NCI-H774 (cell line): ENCODE data around the gene MDM4.
"Not testable (repeated sequence)": the region's sequence is repeated elsewhere in the genome, so short reads cannot be mapped to it uniquely, and the experiment has no call there.

Experiments used
- DNase-seq: peaks from one replicate; lab custom pipeline; 2025; lab: John Stamatoyannopoulos, UW

Gene MDM4

DNA sequence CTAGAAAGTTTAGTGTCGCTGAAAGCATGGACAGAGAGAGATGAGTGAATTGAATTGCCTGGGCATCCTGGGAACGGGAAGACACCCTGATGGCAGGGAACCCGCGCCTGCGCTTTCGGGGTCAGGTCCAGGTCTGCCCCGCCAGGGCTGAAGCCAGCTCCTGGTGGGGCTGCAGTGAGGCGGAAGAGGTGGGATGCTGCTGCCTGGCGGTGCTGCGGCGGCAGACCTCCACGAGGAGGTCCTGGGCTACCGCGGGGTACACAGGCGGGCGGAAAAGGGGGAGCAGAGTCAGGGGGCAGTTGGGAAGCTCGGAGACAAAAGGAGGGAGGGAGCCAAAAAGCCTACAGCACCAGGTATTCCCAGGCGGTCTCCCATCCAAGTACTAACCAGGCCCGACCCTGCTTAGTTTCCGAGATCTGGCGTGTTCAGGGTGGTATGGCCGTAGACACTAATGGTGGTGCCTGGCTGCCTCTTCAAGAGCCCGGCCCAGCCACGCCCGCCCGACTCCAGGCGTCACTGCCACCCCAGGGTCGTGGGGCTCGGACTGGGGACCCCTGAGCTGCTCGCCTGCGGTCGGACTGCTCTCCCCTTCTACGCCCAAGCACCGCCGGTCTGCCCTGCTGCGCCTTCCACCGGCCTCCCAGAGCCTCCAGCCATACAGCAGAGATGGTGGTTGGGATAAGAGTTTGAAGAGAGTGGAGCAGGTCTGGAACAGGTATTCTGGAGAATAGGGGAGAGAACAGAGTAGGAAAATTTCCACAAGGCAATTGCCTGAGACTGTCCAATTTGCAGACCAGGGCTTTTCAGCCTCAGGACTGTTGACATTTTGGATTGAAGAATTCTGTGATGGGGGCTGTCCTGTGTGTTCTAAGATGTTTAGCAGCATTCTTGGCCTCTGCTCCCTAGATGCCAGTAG is 46.1 kb downstream of the MDM4 start:
- DNase-seq, result no peak

GRCh38 chr1:204563307-204563706 is 47.1 kb downstream of the MDM4 start:
- DNase-seq, result no peak

- no peak for DNase-seq
Observed at GRCh38 chr1:204563780-204564179, 47.6 kb downstream of the MDM4 start.

DNA sequence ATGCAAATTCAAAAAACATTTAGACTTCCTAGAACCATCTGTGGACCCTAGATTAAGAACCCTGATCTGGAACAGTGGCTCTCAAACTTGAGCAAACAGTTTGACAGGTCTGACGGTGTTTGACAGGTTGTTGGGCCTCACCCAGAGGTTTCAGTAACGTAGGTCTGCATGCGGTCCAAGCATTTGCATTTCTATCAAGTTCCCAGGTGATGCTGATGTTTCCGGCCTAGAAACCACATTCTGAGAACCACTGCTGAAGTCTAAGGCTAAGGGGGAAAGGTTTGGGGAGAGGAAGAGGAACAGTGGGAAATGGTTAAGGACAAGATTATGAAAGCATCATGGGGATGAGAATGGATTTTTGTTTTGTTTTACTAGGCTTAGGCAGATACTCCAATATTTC is 48.6 kb downstream of the MDM4 start:
- DNase-seq, result no peak

DNA sequence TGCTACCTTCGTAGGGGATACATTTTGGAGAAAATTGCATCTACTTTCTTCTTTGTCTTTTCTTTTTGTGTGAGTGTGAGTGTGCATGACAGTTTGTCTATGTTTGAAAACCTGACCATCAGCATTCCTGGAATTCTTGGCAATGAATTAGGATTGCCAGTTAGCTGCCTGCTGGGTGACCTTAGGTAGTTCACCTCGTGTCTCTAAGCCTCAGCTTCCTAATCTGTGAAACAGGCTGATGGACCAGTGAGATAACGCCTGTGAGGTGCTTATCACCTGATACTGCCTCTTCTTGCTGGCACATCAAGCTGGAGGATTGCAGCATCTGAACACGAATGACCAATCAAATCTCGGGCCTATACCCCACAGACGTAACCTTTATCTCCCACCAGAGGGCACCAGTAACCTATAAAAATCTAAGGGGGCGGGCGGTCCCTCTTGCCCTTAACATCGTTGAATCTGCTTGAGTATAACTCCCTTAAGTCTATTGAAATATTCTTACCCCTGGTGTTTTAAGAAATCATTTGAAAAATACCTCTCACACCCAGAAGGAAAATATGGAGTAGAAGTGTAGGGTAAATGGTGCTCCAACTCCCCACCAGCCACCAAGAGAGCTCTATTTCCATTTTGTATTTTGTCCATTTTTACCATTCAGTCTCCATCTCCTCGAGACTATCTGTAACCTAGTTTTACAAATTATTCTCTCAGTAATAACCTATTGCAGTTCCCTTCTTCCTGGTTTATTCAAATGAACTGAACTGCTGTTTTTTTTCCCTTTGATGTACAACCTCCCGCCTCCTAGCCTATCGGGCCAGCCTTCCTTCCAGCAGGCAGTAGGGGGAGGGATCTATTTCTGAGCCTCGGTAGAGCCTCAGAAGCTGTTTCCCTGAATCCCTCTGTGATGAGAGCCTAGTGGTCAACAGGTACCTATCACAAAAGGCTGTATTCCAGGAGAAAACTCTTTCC is 49.7 kb downstream of the MDM4 start:
- peak; percentile 73 for DNase-seq

DNA sequence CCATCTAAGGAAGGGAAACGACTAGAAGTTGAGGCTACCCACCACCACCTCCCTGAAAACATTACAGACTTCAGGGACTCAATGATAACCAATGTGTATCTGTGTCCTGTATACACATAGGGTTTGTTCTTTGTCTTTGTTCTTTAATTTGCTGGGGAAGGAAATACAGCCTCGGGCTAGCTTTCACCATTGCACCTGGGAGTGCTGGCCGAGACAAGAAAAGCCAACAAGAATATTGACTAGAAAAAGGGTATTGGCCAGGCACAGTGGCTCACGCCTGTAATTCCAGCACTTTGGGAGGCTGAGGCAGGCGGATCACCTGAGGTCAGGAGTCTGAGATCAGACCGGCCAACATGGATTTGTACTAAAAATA is 50.4 kb downstream of the MDM4 start:
- DNase-seq, result no peak

DNA sequence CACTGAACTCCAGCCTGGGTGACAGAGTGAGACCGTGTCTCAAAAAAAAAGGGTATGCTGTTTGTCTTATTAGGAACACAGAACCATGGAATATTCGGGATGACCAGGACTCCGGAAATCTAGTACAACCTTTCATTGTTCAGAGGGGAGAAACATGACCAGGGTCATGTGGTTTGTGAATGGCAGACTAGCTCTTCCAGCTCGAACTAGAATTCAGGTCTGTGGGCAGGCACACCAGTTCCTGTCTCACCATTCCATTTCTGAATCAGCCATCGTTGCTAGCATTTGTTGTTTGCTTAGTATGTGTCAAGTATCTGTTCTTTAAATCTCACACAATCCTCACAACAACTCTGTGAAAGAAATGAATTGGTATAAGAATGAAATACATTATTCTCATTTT is 50.9 kb downstream of the MDM4 start:
- no peak for DNase-seq

- no peak for DNase-seq
Observed at GRCh38 chr1:204568576-204569315, 52.5 kb downstream of the MDM4 start.

DNA sequence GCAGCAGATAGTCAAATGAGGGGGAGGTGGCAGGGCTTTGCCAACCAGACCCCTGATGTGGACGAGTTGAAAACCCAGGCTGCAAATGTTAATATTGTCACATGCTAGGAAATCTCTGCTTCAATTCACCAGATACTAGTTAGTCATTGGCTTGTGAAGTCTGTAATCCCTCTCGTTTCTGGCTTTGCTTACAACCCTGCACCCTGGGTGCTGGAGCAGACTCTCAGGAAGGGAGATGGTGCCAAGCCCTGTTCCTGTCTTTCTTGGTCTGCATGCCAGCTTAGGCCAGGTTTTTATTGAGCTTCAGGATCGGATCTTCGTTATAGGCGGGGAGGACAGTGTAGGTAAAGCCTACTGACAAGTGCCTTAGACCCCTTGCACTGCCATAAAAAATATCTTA is 53.3 kb downstream of the MDM4 start:
- no peak for DNase-seq

- not testable (repeated sequence) for DNase-seq
Observed at GRCh38 chr1:204570021-204570420, 53.8 kb downstream of the MDM4 start.

DNA sequence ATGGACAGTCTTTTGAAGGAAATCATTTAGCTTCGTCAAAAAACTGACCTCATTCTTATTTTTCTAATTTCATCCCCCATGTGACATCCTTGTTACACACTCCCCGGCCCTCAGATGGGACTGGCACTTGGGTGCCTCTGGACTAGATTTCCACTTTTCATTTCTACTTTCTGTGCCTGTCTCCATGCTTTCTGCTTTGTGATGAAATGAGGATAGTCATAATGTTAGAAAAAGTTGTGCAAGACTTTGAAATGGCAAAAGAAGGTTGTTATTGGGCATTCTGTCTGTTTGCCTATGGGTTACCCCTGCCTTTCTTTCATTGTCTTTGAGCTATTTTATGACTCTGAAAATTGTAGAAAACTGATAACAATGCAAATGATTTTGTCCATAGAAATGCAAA is 54.9 kb downstream of the MDM4 start:
- DNase-seq, result no peak

- no peak for DNase-seq
Observed at GRCh38 chr1:204571631-204572030, 55.4 kb downstream of the MDM4 start.

- DNase-seq, result no peak
Observed at GRCh38 chr1:204572923-204573922, 57.0 kb downstream of the MDM4 start.

- DNase-seq, result no peak
Observed at GRCh38 chr1:204574016-204574864, 58.0 kb downstream of the MDM4 start.

GRCh38 chr1:204574865-204575163 is 58.6 kb downstream of the MDM4 start:
- DNase-seq, result no peak

GRCh38 chr1:204575221-204576190 is 59.3 kb downstream of the MDM4 start:
- DNase-seq, result no peak

DNA sequence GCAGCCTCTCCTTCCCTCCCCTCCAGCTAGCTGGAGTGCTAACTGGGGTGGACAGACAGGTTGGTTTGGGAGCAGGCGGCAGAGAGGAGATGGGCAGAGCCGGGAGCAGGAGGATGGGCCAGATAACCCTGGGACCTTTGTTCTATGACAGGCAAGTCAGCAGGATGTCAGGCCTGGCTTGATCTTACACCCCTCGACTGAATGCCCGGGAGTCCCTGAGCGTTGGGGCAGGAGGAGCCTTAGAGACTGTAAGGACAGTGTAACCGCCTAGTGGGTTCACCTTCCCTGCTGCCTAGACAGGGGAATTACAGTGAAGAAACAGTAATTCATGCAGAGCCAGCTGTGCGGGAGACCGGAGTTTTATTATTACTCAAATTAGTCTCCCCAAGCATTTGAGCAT is 60.2 kb downstream of the MDM4 start:
- no peak for DNase-seq

- no peak for DNase-seq
Observed at GRCh38 chr1:204577794-204578478, 61.7 kb downstream of the MDM4 start.
